OCI-LY3 (cell line): ENCODE measurements around the gene BEAN1.

Experiments
- CTCF ChIP-seq: fragments of 200-600, 300-600 bp; sonication (generic); IDR thresholded peaks from 2 replicates; pipeline ENCODE4 v1.5.1; 2014; ENCODE audit warnings: antibody characterized with exemption, low read length, low read depth
- EZH2phosphoT487 ChIP-seq: fragments of 200-600 bp; shearing (Covaris generic); IDR thresholded peaks from 2 replicates; pipeline ENCODE4 v1.6.1; 2018; ENCODE audit warnings: antibody characterized with exemption, mixed run types, low read depth

GRCh38 chr16:66470556-66470955 lies 43.5 kb downstream of the BEAN1 start:
- TF ChIP-seq EZH2phosphoT487: no peak
- no peak for TF ChIP-seq CTCF
